HepG2 (cell line): ENCODE data around the gene GBP6. TPM values are rescaled to one million over a fixed set of nuclear protein-coding genes. Genes with fewer than 3 reads are reported as not detected.

Experiments
- ATAC-seq: fragments of 200-7000 bp; cut with Tn5 transposase; 3 replicates; pipeline ENCODE4 v1.9.1; 2020; ENCODE audit warnings: mild to moderate bottlenecking, moderate library complexity
- BruUV-seq: library from RNA; stranded (reverse); fragments of 400-500 nt; replicated peaks from 2 replicates; lab custom pipeline; 2021; lab: Mats Ljungman, UMichigan
- CTCF ChIA-PET: fragments of 300-600 bp; formaldehyde crosslinking; extraction: SDS; loops from one replicate; lab custom pipeline; 2021; ENCODE audit warnings: low total read pairs, inconsistent platforms, low intra/inter-chr PET ratio; lab: Yijun Ruan, JAX
- POLR2A ChIA-PET: fragments of 350-600 bp; sonication (Branson Sonifier 250); formaldehyde crosslinking; loops from one replicate; lab custom pipeline; 2020; ENCODE audit warnings: antibody characterized with exemption, inconsistent platforms; lab: Yijun Ruan, JAX
- DNase-seq: peaks from one replicate; pipeline ENCODE4 v3.0.0-alpha.2; 2015; ENCODE audit warnings: low spot score
- FAIRE-seq: peaks from 3 replicates; lab custom pipeline; 2011; peaks lifted over from hg19 to GRCh38; lab: Jason Lieb, UNC
- H2AFZ ChIP-seq: one replicate; pipeline ENCODE4 v1.6.1; 2011; ENCODE audit warnings: low read length, inconsistent platforms
- H3K27ac ChIP-seq: fragments of 300-600 bp; 3 replicates; pipeline ENCODE4 v1.8.0; 2011; ENCODE audit warnings: mixed run types, mild to moderate bottlenecking, mixed read lengths, low read length, inconsistent platforms; ENCODE audit not compliant: insufficient read depth; ENCODE audit errors: extremely low read length
- H3K27me3 ChIP-seq, 2 experiments: fragments of 200-600 bp in 1 of 2; 2 replicates in 1 of 2; 3 replicates in 1 of 2; pipeline versions ENCODE4 v1.6.0 to v1.8.0; 2011; ENCODE audit warnings: low read length in 2 of 2, mild to moderate bottlenecking in 2 of 2, moderate library complexity in 2 of 2, inconsistent platforms in 1 of 2; ENCODE audit not compliant: insufficient read depth in 2 of 2, control insufficient read depth in 1 of 2
- H3K36me3 ChIP-seq, 2 experiments: fragments of 200-600 bp in 1 of 2; replicated peaks in 1 of 2; 2 replicates in 1 of 2; 3 replicates in 1 of 2; pipeline versions ENCODE4 v1.5.1 to v1.8.0; 2011; ENCODE audit warnings: low read length in 2 of 2, inconsistent platforms in 1 of 2; ENCODE audit not compliant: insufficient read depth in 2 of 2, control insufficient read depth in 1 of 2
- H3K4me1 ChIP-seq: 2 replicates; pipeline ENCODE4 v1.5.1; 2012; ENCODE audit warnings: low read length, inconsistent platforms; ENCODE audit not compliant: insufficient read depth
- H3K4me2 ChIP-seq: 2 replicates; pipeline ENCODE4 v1.6.0; 2011; ENCODE audit warnings: low read depth, low read length, inconsistent platforms
- H3K4me3 ChIP-seq, 3 experiments: fragments of 200-600 bp in 1 of 3; sonication (generic), shearing (Covaris generic) in 1 of 3; replicated peaks in 1 of 3; 2 replicates each; pipeline ENCODE4 v1.5.1; 2011 to 2016; ENCODE audit warnings: low read length in 3 of 3, inconsistent platforms in 2 of 3, low read depth in 2 of 3, mild to moderate bottlenecking in 2 of 3, control low read depth in 1 of 3, mixed read lengths in 1 of 3; ENCODE audit not compliant: insufficient read depth in 1 of 3
- H3K79me2 ChIP-seq: one replicate; pipeline ENCODE4 v1.6.1; 2011; ENCODE audit warnings: low read length, inconsistent platforms; ENCODE audit not compliant: insufficient read depth
- H3K9ac ChIP-seq: 2 replicates; pipeline ENCODE4 v1.6.0; 2011; ENCODE audit warnings: mild to moderate bottlenecking, low read depth, low read length, inconsistent platforms; ENCODE audit not compliant: insufficient read depth
- H3K9me3 ChIP-seq: 2 replicates; pipeline ENCODE4 v1.5.1; 2012; ENCODE audit warnings: mild to moderate bottlenecking, low read length
- H4K20me1 ChIP-seq: 2 replicates; pipeline ENCODE4 v1.6.0; 2011; ENCODE audit warnings: inconsistent platforms, mild to moderate bottlenecking, low read length, moderate library complexity; ENCODE audit not compliant: insufficient read depth
- CREB1 ChIP-seq, 2 experiments: fragments of 450-650 bp in 1 of 2; IDR thresholded peaks; 2 replicates each; pipeline ENCODE4 v1.6.1; 2016 to 2017; ENCODE audit warnings: control low read depth in 1 of 2, mild to moderate bottlenecking in 1 of 2, missing compliant biosample characterization in 1 of 2, missing genetic modification characterization in 1 of 2
- CTCF ChIP-seq: sonication (generic); formaldehyde crosslinking; IDR thresholded peaks from 2 replicates; pipeline ENCODE4 v1.5.0; 2020; ENCODE audit warnings: mild to moderate bottlenecking, missing genetic modification reagents, moderate library complexity
- GLI4 ChIP-seq: sonication (generic); formaldehyde crosslinking; IDR thresholded peaks from 2 replicates; pipeline ENCODE4 v1.5.1; 2020; ENCODE audit warnings: missing genetic modification reagents, mild to moderate bottlenecking, moderate library complexity, borderline replicate concordance
- YEATS2 ChIP-seq: sonication (generic); formaldehyde crosslinking; IDR thresholded peaks from 2 replicates; pipeline ENCODE4 v1.4.0; 2020; ENCODE audit warnings: missing genetic modification reagents, borderline replicate concordance
- ZBTB42 ChIP-seq: sonication (generic); formaldehyde crosslinking; IDR thresholded peaks from 2 replicates; pipeline ENCODE4 v1.5.0; 2020; ENCODE audit warnings: mild to moderate bottlenecking, missing genetic modification reagents
- ZBTB7B ChIP-seq: sonication (generic); formaldehyde crosslinking; IDR thresholded peaks from 2 replicates; pipeline ENCODE4 v1.4.0; 2020; ENCODE audit warnings: missing genetic modification reagents
- ZFYVE20 ChIP-seq: sonication (generic); formaldehyde crosslinking; IDR thresholded peaks from 2 replicates; pipeline ENCODE4 v1.8.0; 2023; ENCODE audit warnings: low read depth, mild to moderate bottlenecking, moderate library complexity, missing genetic modification reagents, borderline replicate concordance
- ZNF230 ChIP-seq: sonication (generic); formaldehyde crosslinking; IDR thresholded peaks from 2 replicates; pipeline ENCODE4 v1.4.0; 2020; ENCODE audit warnings: mild to moderate bottlenecking, missing genetic modification reagents
- WGBS: methylation state at CpG from one replicate; pipeline ENCODE4 v1.1.6; 2017; ENCODE audit warnings: low lambda C conversion rate; 5-methylcytosine and 5-hydroxymethylcytosine counted together
- in situ Hi-C: cut with HindIII; loops from 2 replicates; pipeline ENCODE4 v1.10.0; 2017; ENCODE audit warnings: low pct_unique_long_range_greater_than_20kb; ENCODE audit not compliant: extremely low pct_ligation_motif_present
- intact Hi-C: fragments of 100-400 bp; cut with micrococcal nuclease; formaldehyde crosslinking; loops from one replicate; pipeline ENCODE4 v1.10.0; 2022; ENCODE audit not compliant: unreplicated experiment
- polyA plus RNA-seq, 8 experiments: library from polyadenylated mRNA; depleted of rRNA in 3 of 8; stranded (reverse) in 7 of 8; unstranded in 1 of 8; fragments of >200 nt; fragmentation: Illumina TruSeq in 4 of 8; extraction: Trizol in 4 of 8; gene quantifications; 2 replicates each; pipeline versions ENCODE4 v1.2.1 to v1.2.3, GENCODE V29; 2011 to 2016; ENCODE audit warnings: low read depth in 4 of 8, missing spikeins in 1 of 8, mixed read lengths in 1 of 8; ENCODE audit not compliant: insufficient read depth in 1 of 8
- total RNA-seq, 5 experiments: library from RNA; depleted of rRNA; stranded (reverse); fragments of >200 nt; fragmentation: Illumina TruSeq; extraction: Trizol; gene quantifications; 2 replicates each; pipeline ENCODE4 v1.2.3, GENCODE V29; 2016; ENCODE audit warnings: low read depth in 1 of 5

GBP6 gene
- total and polyA plus RNA-seq, 2 of the 13 experiments (the other 11 are each of a cell fraction or from before 2014, with no cell fraction given) = not detected

- TF ChIP-seq ZNF230 (CRISPR knock-in tag) (no peak), ZBTB7B (CRISPR knock-in tag) (no peak), YEATS2 (CRISPR knock-in tag) (no peak), CTCF (peak; percentile 13; the same call in 1 of the 2 replicates), ZBTB42 (CRISPR knock-in tag) (no peak), ZFYVE20 (CRISPR knock-in tag) (no peak), CREB1 (IDR thresholded peaks at IDR 0.05) (no peak), CREB1 (CRISPR knock-in tag; IDR thresholded peaks at IDR 0.05) (no peak), GLI4 (no peak)
- ATAC-seq = peak; percentile 78
- no peak for FAIRE-seq
- Histone ChIP-seq H2AFZ (no peak overlapping the region), H3K9ac (no peak overlapping the region), H3K4me2 (no peak overlapping the region), H3K27me3 (no peaks in the 10 kb centered on the region), H4K20me1 (no peaks in the 10 kb centered on the region), H3K79me2 (no peaks in the 10 kb centered on the region), H3K4me3 (no peak overlapping the region), H3K36me3 (no peaks in the 10 kb centered on the region), H3K4me1 (no peaks in the 10 kb centered on the region), H3K9me3 (no peaks in the 10 kb centered on the region), H3K27ac (no peak overlapping the region)
- ChIA-PET POLR2A (no interaction called here), CTCF (no interaction called here)
- no TSS peak for BruUV-seq
- no peak for DNase-seq
- in situ Hi-C loops (no loop called here), intact Hi-C loops (no loop called here)
- no CpG with 5 or more reads among the region's 2 CpGs for WGBS
Measured at GRCh38 chr1:89331890-89332289, 32.0 kb upstream of the GBP6 start.
